Jurkat, Clone E6-1 (cell line): ENCODE data around the gene AUNIP.
A peak's percentile ranks its signal among the peaks of the same experiment; 100 is the strongest.

Experiments
- DNase-seq: peaks from one replicate; pipeline ENCODE4 v3.0.0-alpha.2; 2011; ENCODE audit warnings: low read depth, low spot score
- H3K4me3 ChIP-seq: 2 replicates; pipeline ENCODE4 v1.5.1; 2011; ENCODE audit warnings: mild to moderate bottlenecking, low read length, control low read depth, moderate library complexity

Gene AUNIP

GRCh38 chr1:25890239-25891034 lies 31.2 kb upstream of the AUNIP start:
- no peak for DNase-seq
- no peak overlapping the region for H3K4me3 ChIP-seq

GRCh38 chr1:25889470-25889869 lies 30.2 kb upstream of the AUNIP start:
- no peak for DNase-seq
- H3K4me3 ChIP-seq = no peak overlapping the region

- no peak for DNase-seq
- no peak overlapping the region for H3K4me3 ChIP-seq
Measured at GRCh38 chr1:25888426-25888987, 29.2 kb upstream of the AUNIP start.

- H3K4me3 ChIP-seq = no peak overlapping the region
Measured at GRCh38 chr1:25885602-25886001, 26.3 kb upstream of the AUNIP start.

GRCh38 chr1:25881266-25881665 lies 22.0 kb upstream of the AUNIP start:
- no peak for DNase-seq

More at GRCh38 chr1:25885602-25886001, 26.3 kb upstream of the AUNIP start:
- DNase-seq = no peak

GRCh38 chr1:25880518-25880917 lies 21.3 kb upstream of the AUNIP start:
- H3K4me3 ChIP-seq = no peak overlapping the region
- DNase-seq = no peak

More at GRCh38 chr1:25881266-25881665, 22.0 kb upstream of the AUNIP start:
- H3K4me3 ChIP-seq = no peak overlapping the region

- no peak for DNase-seq
Measured at GRCh38 chr1:25879675-25880074, 20.4 kb upstream of the AUNIP start.

GRCh38 chr1:25878690-25879089 lies 19.4 kb upstream of the AUNIP start:
- no peak overlapping the region for H3K4me3 ChIP-seq
- no peak for DNase-seq

More at GRCh38 chr1:25879675-25880074, 20.4 kb upstream of the AUNIP start:
- H3K4me3 ChIP-seq = no peak overlapping the region

- H3K4me3 ChIP-seq = no peak overlapping the region
- no peak for DNase-seq
Measured at GRCh38 chr1:25877155-25877554, 17.9 kb upstream of the AUNIP start.

- DNase-seq = no peak
- H3K4me3 ChIP-seq = no peak overlapping the region
Measured at GRCh38 chr1:25876693-25877077, 17.4 kb upstream of the AUNIP start.

GRCh38 chr1:25875856-25876692 lies 16.8 kb upstream of the AUNIP start:
- no peak overlapping the region for H3K4me3 ChIP-seq
- no peak for DNase-seq

- H3K4me3 ChIP-seq = peak within 1 kb of the TSS; percentile 37
- no peak for DNase-seq
Measured at GRCh38 chr1:25875154-25875855, 16.0 kb upstream of the AUNIP start, which contains the start of gene PAQR7. PAQR7 (minus strand) TSS chr1:25875708; CDS start chr1:25863839, 11,869 bp downstream.

GRCh38 chr1:25874635-25875153 lies 15.4 kb upstream of the AUNIP start:
- peak overlapping the region; percentile 37 for H3K4me3 ChIP-seq
- DNase-seq = no peak

GRCh38 chr1:25874209-25874608 lies 15.0 kb upstream of the AUNIP start:
- H3K4me3 ChIP-seq = no peak overlapping the region

GRCh38 chr1:25873120-25873519 lies 13.9 kb upstream of the AUNIP start:
- H3K4me3 ChIP-seq = no peak overlapping the region

More at GRCh38 chr1:25874209-25874608, 15.0 kb upstream of the AUNIP start:
- no peak for DNase-seq

GRCh38 chr1:25872713-25873112 lies 13.5 kb upstream of the AUNIP start:
- DNase-seq = no peak

More at GRCh38 chr1:25873120-25873519, 13.9 kb upstream of the AUNIP start:
- DNase-seq = no peak

GRCh38 chr1:25871704-25872494 lies 12.6 kb upstream of the AUNIP start:
- H3K4me3 ChIP-seq = no peak overlapping the region
- no peak for DNase-seq

More at GRCh38 chr1:25872713-25873112, 13.5 kb upstream of the AUNIP start:
- no peak overlapping the region for H3K4me3 ChIP-seq

- DNase-seq = no peak
- H3K4me3 ChIP-seq = no peak overlapping the region
Measured at GRCh38 chr1:25871086-25871703, 11.9 kb upstream of the AUNIP start.
